PFSK-1 (cell line): ENCODE data around the gene LGALS12.

Experiments
- POLR2AphosphoS5 ChIP-seq: IDR thresholded peaks from 2 replicates; pipeline ENCODE4 v1.6.1; 2012; ENCODE audit warnings: low read depth, mild to moderate bottlenecking, control low read depth, low read length, moderate library complexity
- SIN3A ChIP-seq: IDR thresholded peaks from 2 replicates; pipeline ENCODE4 v1.6.1; 2012; ENCODE audit warnings: mild to moderate bottlenecking, low read length, moderate library complexity, borderline replicate concordance; ENCODE audit not compliant: insufficient read depth
- TAF1 ChIP-seq: IDR thresholded peaks from 2 replicates; pipeline ENCODE4 v1.6.1; 2012; ENCODE audit warnings: low read length, control low read depth, borderline replicate concordance; ENCODE audit not compliant: insufficient read depth
- TF ChIP-seq, protein P1 (sequence below), 2 experiments: IDR thresholded peaks; 2 replicates each; pipeline versions ENCODE4 v1.6.1 to v1.8.0; 2011 to 2012; ENCODE audit warnings: low read depth in 2 of 2, low read length in 2 of 2, control low read depth in 1 of 2, inconsistent platforms in 1 of 2, mild to moderate bottlenecking in 1 of 2, moderate library complexity in 1 of 2; ENCODE audit not compliant: insufficient read depth in 1 of 2

DNA sequence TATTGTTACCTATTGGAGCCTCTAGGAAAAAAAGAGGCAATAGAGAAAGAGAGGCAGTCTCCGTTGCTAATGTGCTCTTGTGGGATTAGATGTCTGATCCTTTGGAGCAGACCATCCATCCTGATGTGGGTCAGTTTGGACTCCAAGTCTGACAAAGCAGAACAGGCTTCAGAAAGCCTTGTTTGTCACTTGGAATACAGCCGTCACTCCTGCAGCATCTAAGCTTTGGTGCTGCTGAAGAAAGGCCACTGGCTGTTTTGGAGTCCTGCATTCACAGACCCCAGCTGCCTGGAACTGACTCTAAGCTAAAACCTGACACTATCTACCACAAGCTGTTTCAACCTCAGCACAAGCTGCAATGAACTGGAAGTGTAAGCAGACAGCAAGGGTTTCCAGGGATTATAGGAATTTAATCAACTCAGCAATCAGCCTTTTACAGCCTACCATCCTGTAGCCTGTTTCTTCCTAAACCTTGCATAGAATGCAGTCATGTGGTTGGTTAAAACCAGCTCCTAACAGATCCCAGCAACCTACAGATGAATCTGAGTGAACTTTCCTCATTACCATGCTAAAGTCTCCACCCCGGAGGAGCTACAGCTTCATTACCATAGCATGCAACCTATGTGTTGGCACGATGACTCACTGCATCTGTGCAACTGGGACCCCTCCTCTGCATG lies 27.1 kb downstream of the LGALS12 start:
- TF ChIP-seq TAF1 (no peak), POLR2AphosphoS5 (no peak), SIN3A (no peak)
- TF ChIP-seq, protein P1, sequence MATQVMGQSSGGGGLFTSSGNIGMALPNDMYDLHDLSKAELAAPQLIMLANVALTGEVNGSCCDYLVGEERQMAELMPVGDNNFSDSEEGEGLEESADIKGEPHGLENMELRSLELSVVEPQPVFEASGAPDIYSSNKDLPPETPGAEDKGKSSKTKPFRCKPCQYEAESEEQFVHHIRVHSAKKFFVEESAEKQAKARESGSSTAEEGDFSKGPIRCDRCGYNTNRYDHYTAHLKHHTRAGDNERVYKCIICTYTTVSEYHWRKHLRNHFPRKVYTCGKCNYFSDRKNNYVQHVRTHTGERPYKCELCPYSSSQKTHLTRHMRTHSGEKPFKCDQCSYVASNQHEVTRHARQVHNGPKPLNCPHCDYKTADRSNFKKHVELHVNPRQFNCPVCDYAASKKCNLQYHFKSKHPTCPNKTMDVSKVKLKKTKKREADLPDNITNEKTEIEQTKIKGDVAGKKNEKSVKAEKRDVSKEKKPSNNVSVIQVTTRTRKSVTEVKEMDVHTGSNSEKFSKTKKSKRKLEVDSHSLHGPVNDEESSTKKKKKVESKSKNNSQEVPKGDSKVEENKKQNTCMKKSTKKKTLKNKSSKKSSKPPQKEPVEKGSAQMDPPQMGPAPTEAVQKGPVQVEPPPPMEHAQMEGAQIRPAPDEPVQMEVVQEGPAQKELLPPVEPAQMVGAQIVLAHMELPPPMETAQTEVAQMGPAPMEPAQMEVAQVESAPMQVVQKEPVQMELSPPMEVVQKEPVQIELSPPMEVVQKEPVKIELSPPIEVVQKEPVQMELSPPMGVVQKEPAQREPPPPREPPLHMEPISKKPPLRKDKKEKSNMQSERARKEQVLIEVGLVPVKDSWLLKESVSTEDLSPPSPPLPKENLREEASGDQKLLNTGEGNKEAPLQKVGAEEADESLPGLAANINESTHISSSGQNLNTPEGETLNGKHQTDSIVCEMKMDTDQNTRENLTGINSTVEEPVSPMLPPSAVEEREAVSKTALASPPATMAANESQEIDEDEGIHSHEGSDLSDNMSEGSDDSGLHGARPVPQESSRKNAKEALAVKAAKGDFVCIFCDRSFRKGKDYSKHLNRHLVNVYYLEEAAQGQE (IDR thresholded peaks at IDR 0.05; ENCODE audit: insufficient read depth in 1 of 2, low read depth in 2 of 2, low read length in 2 of 2), result no peak
